Measurements from ENCODE around the gene COL9A3. TPM values are rescaled to one million over a fixed set of nuclear protein-coding genes. Genes with fewer than 3 reads are reported as not detected.

The COL9A3 gene
- total RNA-seq, 1 experiment from 2014 or later = 150 TPM

DNA sequence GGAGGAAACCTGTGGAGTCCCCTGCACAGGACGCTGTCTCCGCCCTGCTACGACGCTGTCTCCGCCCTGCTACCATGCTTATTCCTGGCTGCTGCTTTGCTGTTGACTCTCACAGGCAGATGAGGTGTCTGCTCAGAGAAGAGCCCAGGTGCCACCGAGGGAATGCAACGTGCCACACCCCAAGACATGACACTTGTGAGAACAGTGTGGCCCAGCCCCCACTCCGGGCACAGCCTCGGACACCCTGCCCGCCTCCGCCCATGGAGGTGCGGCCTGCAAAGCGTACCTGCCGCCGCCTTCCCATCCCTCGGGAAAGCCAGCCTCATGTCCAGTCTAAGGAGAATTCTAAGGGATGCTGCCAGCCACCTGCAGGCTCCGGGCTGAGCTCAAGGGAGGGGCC, 36.2 kb upstream of the COL9A3 start:
- H2BK5ac ChIP-seq (ENCODE audit: insufficient read length, low read length) = no peak overlapping the region
- H3K9me3 ChIP-seq (ENCODE audit: control insufficient read depth, low read depth, low read length) = no peaks in the 10 kb centered on the region
- no peaks in the 10 kb centered on the region for H4K20me1 ChIP-seq (ENCODE audit: control insufficient read depth, insufficient read depth, insufficient read length)
- TF ChIP-seq, protein P1, sequence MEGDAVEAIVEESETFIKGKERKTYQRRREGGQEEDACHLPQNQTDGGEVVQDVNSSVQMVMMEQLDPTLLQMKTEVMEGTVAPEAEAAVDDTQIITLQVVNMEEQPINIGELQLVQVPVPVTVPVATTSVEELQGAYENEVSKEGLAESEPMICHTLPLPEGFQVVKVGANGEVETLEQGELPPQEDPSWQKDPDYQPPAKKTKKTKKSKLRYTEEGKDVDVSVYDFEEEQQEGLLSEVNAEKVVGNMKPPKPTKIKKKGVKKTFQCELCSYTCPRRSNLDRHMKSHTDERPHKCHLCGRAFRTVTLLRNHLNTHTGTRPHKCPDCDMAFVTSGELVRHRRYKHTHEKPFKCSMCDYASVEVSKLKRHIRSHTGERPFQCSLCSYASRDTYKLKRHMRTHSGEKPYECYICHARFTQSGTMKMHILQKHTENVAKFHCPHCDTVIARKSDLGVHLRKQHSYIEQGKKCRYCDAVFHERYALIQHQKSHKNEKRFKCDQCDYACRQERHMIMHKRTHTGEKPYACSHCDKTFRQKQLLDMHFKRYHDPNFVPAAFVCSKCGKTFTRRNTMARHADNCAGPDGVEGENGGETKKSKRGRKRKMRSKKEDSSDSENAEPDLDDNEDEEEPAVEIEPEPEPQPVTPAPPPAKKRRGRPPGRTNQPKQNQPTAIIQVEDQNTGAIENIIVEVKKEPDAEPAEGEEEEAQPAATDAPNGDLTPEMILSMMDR (conservative IDR thresholded peaks at IDR 0.05) = no peak
- no peak overlapping the region for H2AFZ ChIP-seq (ENCODE audit: low read length)
- H3K23ac ChIP-seq (ENCODE audit: insufficient read length, low read depth, low read length) = no peak overlapping the region
- no peak overlapping the region for H2BK20ac ChIP-seq (ENCODE audit: low read depth, low read length, poor library complexity, severe bottlenecking)
- H2BK12ac ChIP-seq (ENCODE audit: insufficient read length, low read depth, low read length) = no peak overlapping the region
- H3K18ac ChIP-seq (ENCODE audit: insufficient read length, low read depth, low read length) = no peak overlapping the region
- H3K79me2 ChIP-seq (ENCODE audit: insufficient read depth, low read length) = no peaks in the 10 kb centered on the region
- no peak overlapping the region for H3K27ac ChIP-seq (ENCODE audit: insufficient read length, low read depth, low read length)
- no peak overlapping the region for H4K91ac ChIP-seq (ENCODE audit: insufficient read length, low read depth, low read length)
- no peak overlapping the region for H3K4ac ChIP-seq (ENCODE audit: low read depth, low read length)
- H3K4me2 ChIP-seq (ENCODE audit: insufficient read depth, insufficient read length, low read length) = no peak overlapping the region
- no peak overlapping the region for H2BK15ac ChIP-seq (ENCODE audit: low read depth, low read length)
- H3K79me1 ChIP-seq (ENCODE audit: insufficient read depth, low read depth, low read length, poor library complexity, severe bottlenecking) = no peaks in the 10 kb centered on the region
- no peaks in the 10 kb centered on the region; a peak in 1 of 7 replicates for H3K36me3 Mint-ChIP-seq (ENCODE audit: insufficient read depth in 1 of 3, low read depth in 3 of 3)
- H3K27ac Mint-ChIP-seq = no peak overlapping the region
- H3K23me2 ChIP-seq (ENCODE audit: insufficient read length, low read depth, low read length, poor library complexity, severe bottlenecking) = no peaks in the 10 kb centered on the region
- no peaks in the 10 kb centered on the region for H3K27me3 ChIP-seq (ENCODE audit: insufficient read depth, low read length)
- no peak overlapping the region for H3K56ac ChIP-seq (ENCODE audit: insufficient read length, low read depth, low read length)
- no peak overlapping the region for H3K14ac ChIP-seq (ENCODE audit: insufficient read depth, low read length)
- peaks cover 6 to 11% of the 10 kb centered on the region in 2 experiments for H3K4me1 Mint-ChIP-seq
- H3K27me3 Mint-ChIP-seq (ENCODE audit: low read depth) = peaks cover 2% of the 10 kb centered on the region; the same call in 1 of the 2 replicates
- H2BK120ac ChIP-seq (ENCODE audit: low read depth, low read length, poor library complexity, severe bottlenecking) = no peak overlapping the region
- WGBS (ENCODE audit: extremely low coverage, insufficient read length, low lambda C conversion rate) = no CpG with 5 or more reads among the region's 17 CpGs
- DNase-seq = no peak
- no peak overlapping the region for H4K5ac ChIP-seq (ENCODE audit: insufficient read length, low read depth, low read length)
- no peak overlapping the region for H3K9ac ChIP-seq (ENCODE audit: extremely low read depth, insufficient read length, low read length)
- no peaks in the 10 kb centered on the region; a peak in 1 of 5 replicates for H3K9me3 Mint-ChIP-seq
- H3T11ph ChIP-seq (ENCODE audit: low read length) = no peak overlapping the region
- no peak overlapping the region for H4K8ac ChIP-seq (replicated peaks; ENCODE audit: insufficient read length, low read depth, low read length)
- H3K4me1 ChIP-seq (ENCODE audit: insufficient read depth, low read length) = peaks cover 3% of the 10 kb centered on the region; the same call in 1 of the 2 replicates
- no peak overlapping the region for H2AK5ac ChIP-seq (ENCODE audit: insufficient read length, low read length)
- H3K4me3 Mint-ChIP-seq = no peak overlapping the region

Measured in H9 (cell line).